Subcutaneous abdominal adipose tissue (tissue), 5 donors: Measurements from ENCODE around the gene BHLHE40.
A peak's percentile ranks its signal among the peaks of the same experiment; 100 is the strongest.

Experiments used
- H3K27ac ChIP-seq: one replicate; pipeline ENCODE4 v1.7.0; 2013; ENCODE audit warnings: low read depth, mild to moderate bottlenecking, inconsistent platforms, low read length, moderate library complexity
- H3K27me3 ChIP-seq, 5 donors: one replicate each; pipeline ENCODE4 v1.7.0; 2013; ENCODE audit warnings: low read length in 5 of 5, inconsistent platforms in 1 of 5; ENCODE audit not compliant: control insufficient read depth in 5 of 5, insufficient read depth in 4 of 5
- H3K36me3 ChIP-seq, 5 donors: one replicate each; pipeline ENCODE4 v1.7.0; 2013; ENCODE audit warnings: low read length in 5 of 5; ENCODE audit not compliant: control insufficient read depth in 5 of 5, insufficient read depth in 5 of 5
- H3K4me1 ChIP-seq, 5 donors: one replicate each; pipeline ENCODE4 v1.7.0; 2013; ENCODE audit warnings: low read length in 5 of 5, mild to moderate bottlenecking in 3 of 5, moderate library complexity in 1 of 5; ENCODE audit not compliant: control insufficient read depth in 5 of 5, insufficient read depth in 5 of 5
- H3K4me3 ChIP-seq, 5 donors: one replicate each; pipeline ENCODE4 v1.7.0; 2013; ENCODE audit warnings: low read length in 5 of 5, low read depth in 1 of 5
- H3K9ac ChIP-seq, 5 donors: one replicate each; pipeline ENCODE4 v1.7.0; 2013; ENCODE audit warnings: low read length in 5 of 5, mild to moderate bottlenecking in 4 of 5, moderate library complexity in 3 of 5
- H3K9me3 ChIP-seq, 5 donors: one replicate each; pipeline ENCODE4 v1.7.0; 2013; ENCODE audit warnings: low read length in 5 of 5; ENCODE audit not compliant: control insufficient read depth in 5 of 5
- donor health status: healthy.
- donor health status: healthy.
- donor health status: healthy.
- donor health status: healthy.
- donor health status: healthy.

Gene BHLHE40

DNA sequence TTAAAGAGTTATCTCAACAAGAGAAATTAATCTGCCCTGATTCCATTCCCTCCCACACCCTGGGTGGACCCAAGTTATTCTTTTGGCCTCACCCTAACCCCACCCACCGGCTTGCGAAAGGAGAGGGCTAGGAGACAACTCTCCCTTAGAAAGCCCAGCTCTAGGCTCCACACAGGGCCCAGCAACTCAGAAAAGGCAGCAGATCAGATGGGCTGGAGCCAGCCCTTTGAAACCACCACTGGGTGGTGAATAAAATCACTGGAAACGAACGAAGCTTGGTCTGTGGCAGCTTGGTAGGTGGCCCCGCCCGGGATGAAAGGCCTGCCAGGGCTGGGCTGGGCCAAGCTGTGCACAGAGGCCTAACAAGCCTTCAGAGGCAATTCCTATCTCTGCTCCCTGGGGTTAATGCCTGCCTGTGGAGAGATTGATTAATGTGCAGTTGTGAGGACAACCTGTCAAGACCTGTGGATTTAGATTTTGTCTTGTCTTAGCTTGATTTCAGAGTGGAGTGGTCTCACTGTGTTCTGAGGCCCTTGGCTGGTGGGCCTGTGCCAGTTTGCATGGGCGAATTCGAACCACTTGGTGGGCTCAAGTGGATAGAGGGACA lies 38.8 kb downstream of the BHLHE40 start:
- H3K4me3 ChIP-seq: no peak overlapping the region
- peak overlapping the region; percentile 84 for H3K27ac ChIP-seq
- H3K9ac ChIP-seq: peak overlapping the region in 2 of 5 donors; percentile 47 to 52
- H3K4me1 ChIP-seq: peaks cover 7 to 23% (median 15%) of the 10 kb centered on the region in 5 donors
- no peaks in the 10 kb centered on the region for H3K27me3 ChIP-seq
- H3K36me3 ChIP-seq: no peaks in the 10 kb centered on the region
- no peaks in the 10 kb centered on the region for H3K9me3 ChIP-seq

DNA sequence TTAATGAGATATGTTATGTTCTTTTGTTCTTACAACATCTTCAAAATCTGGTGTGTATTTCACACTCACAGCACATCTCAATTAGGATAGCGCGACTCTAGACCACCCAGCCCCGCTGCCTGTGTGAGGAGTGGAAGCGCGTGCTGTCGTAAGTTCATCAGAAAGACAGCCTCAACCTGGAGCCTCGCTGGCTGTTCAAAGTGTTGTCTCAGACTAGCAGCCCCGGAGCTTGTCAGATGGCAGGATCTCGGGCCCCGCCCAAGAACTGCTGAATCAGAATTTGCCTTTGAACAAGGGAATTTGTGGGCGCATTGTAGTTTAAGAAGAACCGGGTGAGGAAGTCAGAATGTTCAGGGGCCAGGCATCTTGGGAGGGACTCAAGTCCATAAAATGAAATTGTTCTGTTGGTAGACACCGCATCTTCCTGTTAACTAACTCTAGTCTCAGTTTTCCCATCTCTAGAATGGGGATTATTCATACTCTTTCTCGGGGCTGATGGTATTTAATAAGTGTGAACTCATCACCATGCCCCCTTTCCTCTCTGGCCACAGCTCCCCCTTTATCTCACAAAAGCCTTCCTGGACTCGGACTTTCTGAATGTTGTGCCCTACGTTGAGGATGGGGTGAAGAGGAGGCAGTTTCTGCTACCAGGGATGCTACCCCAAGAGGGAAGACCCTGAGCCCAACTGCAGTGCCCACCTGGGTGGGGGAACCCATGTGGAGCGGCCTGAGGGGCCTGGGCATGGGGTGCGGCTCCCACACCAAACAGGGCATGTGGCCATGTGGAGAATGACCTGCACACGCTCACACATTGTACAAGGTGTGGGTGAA lies 40.4 kb downstream of the BHLHE40 start:
- H3K27ac ChIP-seq: no peak overlapping the region
- no peak overlapping the region for H3K4me3 ChIP-seq
- no peaks in the 10 kb centered on the region for H3K36me3 ChIP-seq
- H3K27me3 ChIP-seq: no peaks in the 10 kb centered on the region
- H3K9ac ChIP-seq: no peak overlapping the region
- peaks cover 7 to 21% (median 15%) of the 10 kb centered on the region in 5 donors for H3K4me1 ChIP-seq
- H3K9me3 ChIP-seq: no peaks in the 10 kb centered on the region

DNA sequence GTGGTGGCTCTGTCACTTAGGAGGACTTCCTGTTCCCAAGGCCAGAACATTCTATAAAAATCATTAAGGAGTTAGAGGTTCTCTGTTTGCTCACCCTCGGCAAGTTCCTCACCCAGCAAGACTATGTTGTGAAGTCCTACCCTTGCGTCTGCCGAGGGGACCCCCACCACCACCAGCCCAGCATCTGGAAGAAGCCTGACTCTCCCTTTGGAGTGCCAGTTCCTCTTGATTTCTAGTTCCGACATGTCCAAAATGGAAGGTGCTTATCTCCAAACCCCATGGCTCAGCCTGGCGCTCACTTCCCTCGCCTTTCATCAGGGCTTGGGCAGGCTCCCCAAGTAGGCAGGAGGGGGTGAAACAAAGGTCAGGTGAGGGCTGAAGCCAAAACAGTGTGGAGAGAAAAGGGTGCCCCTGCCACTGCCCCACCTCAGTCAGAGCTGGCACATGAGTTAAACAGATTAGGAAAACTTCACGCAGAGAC lies 41.0 kb downstream of the BHLHE40 start:
- H3K9ac ChIP-seq: no peak overlapping the region
- H3K27me3 ChIP-seq: no peaks in the 10 kb centered on the region
- H3K36me3 ChIP-seq: no peaks in the 10 kb centered on the region
- no peak overlapping the region for H3K4me3 ChIP-seq
- no peak overlapping the region for H3K27ac ChIP-seq
- no peaks in the 10 kb centered on the region for H3K9me3 ChIP-seq
- peaks cover 7 to 21% (median 15%) of the 10 kb centered on the region in 5 donors for H3K4me1 ChIP-seq

DNA sequence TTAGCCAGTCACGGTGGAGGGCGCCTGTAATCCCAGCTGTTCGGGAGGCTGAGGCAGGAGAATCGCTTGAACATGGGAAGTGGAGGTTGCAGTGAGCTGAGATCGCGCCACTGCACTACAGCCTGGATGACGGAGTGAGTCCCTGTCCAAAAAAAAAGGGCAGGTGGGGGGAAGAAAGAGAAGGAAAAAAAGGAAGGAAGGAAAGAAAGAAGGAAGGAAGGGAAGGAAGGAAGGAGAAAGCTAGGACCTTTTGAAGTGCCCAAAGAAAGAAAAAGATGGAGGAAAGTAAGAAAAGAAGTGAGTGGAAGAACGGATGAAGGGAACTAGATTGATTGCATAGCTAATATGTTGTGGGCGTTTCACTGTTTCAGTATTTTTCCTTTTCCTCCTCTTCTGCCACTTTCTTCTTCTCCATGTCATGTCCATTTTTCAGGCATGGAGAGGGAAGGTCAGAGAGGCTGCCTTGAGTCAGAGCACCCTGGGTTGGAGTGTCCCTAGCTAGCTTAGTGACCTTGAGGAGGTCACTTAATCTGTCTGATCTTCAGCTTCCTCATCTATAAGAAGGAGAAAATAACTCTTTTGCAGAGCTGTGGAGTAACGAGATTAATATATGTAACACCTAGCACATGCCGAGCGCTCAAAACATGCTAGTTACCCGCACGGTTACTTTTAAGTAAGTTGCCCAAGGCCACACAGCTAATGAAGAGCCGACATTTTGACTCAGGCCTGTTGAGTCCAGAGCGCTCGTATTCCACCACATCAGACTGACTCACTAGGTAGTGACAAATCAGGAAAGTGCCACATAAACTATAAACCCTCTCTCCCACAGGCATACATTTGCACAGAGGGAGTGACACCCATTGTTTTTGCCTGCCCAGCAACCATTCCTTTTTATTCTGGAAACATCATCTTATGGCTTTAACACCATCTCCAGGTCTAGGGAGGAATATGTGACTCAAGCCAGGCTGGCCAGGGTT lies 42.2 kb downstream of the BHLHE40 start:
- Histone ChIP-seq H3K4me1 (peaks cover 7 to 25% (median 18%) of the 10 kb centered on the region in 5 donors), H3K36me3 (no peaks in the 10 kb centered on the region), H3K27me3 (no peaks in the 10 kb centered on the region), H3K9me3 (no peaks in the 10 kb centered on the region), H3K27ac (no peak overlapping the region), H3K4me3 (no peak overlapping the region), H3K9ac (no peak overlapping the region)

DNA sequence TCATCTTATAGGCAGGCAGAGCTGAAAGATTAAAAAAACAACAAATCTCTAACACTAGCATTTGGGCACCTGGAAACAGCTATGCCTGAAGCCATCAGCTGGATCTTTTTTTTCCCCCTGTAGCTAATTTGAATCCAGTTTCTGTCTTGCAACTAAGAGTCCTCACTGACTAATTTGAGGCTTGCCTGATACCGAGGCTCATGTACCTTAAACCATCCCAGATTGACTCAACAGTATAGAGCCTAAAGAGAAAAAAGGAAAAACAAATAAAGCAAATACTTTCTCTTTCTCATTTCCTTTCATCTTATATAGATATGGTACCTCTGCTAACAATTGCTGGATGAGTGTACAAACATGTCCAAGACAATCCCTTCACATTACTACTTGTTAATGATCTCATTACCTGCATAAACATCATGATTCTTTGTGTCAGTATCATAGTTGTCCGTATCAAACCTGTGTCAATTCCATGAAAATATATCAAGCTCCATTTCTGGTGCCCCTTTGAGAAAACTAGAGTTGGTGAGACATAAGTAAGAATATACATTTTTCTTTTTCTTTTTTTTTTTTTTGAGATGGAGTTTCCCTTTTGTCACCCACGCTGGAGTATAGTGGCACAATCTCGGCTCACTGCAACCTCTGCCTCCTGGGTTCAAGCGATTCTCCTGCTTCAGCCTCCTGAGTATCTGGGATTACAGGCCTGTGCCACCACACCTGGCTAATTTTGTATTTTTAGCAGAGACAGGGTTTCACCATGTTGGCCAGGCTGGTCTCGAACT lies 43.1 kb downstream of the BHLHE40 start:
- H3K27ac ChIP-seq: no peak overlapping the region
- H3K27me3 ChIP-seq: peaks cover 0 to 3% (median 0%) of the 10 kb centered on the region in 5 donors
- H3K4me1 ChIP-seq: peaks cover 11 to 24% (median 21%) of the 10 kb centered on the region in 5 donors
- no peak overlapping the region for H3K4me3 ChIP-seq
- no peaks in the 10 kb centered on the region for H3K36me3 ChIP-seq
- H3K9ac ChIP-seq: no peak overlapping the region
- H3K9me3 ChIP-seq: no peaks in the 10 kb centered on the region

DNA sequence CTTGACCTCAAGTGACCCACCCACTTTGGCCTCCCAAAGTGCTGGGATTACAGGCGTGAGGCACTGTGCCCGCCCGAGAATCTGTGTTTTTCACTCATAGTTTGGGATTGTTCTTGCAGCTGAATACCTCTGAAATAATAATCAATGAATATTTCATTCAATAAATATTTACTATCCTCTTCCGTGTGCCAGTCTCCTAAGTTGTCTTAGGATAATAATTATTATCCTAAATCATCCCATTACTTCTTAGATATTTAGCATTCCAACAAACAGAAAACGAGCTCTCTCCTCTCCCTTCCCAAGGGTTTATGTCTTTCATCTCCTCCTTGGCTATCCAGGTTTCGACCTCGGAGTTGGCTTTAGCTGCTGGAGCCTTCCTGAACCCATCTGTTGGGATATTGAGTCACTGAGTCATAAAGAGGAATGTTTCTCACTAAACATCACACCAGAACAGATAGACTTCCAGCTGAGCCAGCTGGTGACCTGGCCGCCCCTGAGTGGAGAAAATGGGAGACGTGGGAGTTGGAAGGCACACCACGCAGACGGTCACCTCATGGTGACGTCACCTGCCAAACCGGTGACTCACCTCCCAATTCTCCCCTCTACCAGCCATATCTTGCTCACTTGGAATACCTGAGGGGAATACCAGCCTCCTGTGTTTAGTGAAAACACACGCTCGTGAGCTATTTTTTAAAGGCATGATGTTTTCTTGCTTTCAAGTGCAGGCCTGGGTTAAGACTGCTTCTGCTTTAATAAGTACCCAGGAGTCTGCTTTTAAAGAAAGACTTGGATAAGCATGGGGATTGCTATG lies 43.9 kb downstream of the BHLHE40 start:
- Histone ChIP-seq H3K9ac (no peak overlapping the region), H3K27ac (peak overlapping the region; percentile 39), H3K4me1 (peaks cover 8 to 19% (median 14%) of the 10 kb centered on the region in 5 donors)

DNA sequence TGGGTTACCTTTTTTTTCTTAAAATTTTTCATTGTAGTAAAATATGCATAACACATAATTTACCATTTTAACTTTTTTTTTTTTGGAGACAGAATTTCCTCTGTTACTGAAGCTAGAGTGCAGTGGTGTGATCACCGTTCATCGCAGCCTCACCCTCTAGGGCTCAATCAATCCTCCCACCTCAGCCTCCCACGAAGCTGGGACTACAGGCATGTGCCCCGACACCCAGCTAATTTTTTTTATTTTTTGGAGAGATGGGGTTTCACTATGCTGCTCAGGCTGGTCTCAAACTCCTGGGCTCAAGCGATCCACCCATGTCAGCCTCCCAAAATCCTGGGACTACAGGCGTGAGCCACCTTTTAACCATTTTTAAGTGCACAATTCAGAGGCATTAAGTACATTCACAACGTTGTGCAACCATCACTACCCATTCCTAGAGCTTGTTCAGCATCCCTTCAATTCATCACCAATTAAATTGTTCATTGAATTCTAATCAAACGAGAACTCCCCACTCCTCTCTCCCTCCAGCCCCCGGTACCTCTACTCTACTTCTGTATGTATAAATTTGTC lies 44.6 kb downstream of the BHLHE40 start:
- Histone ChIP-seq H3K36me3 (no peaks in the 10 kb centered on the region), H3K4me1 (peaks cover 4 to 12% (median 7%) of the 10 kb centered on the region in 5 donors), H3K4me3 (no peak overlapping the region), H3K9ac (no peak overlapping the region), H3K9me3 (no peaks in the 10 kb centered on the region), H3K27me3 (peaks cover 0 to 3% (median 0%) of the 10 kb centered on the region in 5 donors), H3K27ac (peak overlapping the region; percentile 39)

More for the DNA sequence above, 43.9 kb downstream of the BHLHE40 start:
- Histone ChIP-seq H3K36me3 (no peaks in the 10 kb centered on the region), H3K4me3 (no peak overlapping the region), H3K9me3 (no peaks in the 10 kb centered on the region), H3K27me3 (peaks cover 0 to 3% (median 0%) of the 10 kb centered on the region in 5 donors)

DNA sequence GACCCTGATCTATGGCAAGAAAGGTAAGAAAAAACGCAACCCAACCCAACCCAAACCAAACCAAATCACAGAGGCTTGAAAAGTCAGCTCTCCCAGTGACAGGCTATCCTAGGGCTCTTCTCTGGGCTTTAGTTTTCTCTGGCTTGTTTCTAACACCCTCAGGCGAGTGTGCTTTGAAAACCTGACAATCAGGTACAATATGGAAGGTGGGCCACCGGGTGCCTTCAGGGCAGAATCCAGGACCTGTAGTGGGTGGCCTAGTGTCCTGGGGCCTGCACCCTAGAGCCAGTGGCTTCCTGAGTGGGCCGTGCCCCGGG lies 46.8 kb downstream of the BHLHE40 start:
- no peaks in the 10 kb centered on the region for H3K9me3 ChIP-seq
- peaks cover 0 to 3% (median 0%) of the 10 kb centered on the region in 5 donors for H3K27me3 ChIP-seq
- H3K4me1 ChIP-seq: peaks cover 4 to 9% (median 7%) of the 10 kb centered on the region in 5 donors
- H3K9ac ChIP-seq: peak overlapping the region in 1 of 5 donors; percentile 25
- H3K27ac ChIP-seq: no peak overlapping the region
- peak overlapping the region in 1 of 5 donors; percentile 20 for H3K4me3 ChIP-seq
- no peaks in the 10 kb centered on the region for H3K36me3 ChIP-seq
